Activated CD4-positive, alpha-beta T cell treated with anti-CD3 and anti-CD28 coated beads, Interleukin-2, Interleukin-4, amounts not matched to agents 100 ng/mL and 50 ng/mL, durations not matched to agents 16 hours and 8 hours (primary cell): Measurements from ENCODE around the gene RIPPLY2.
"Not testable (repeated sequence)": the region's sequence is repeated elsewhere in the genome, so short reads cannot be mapped to it uniquely, and the experiment has no call there.

Experiments
- DNase-seq: peaks from one replicate; pipeline ENCODE4 v3.0.0-alpha.2; 2020; ENCODE audit warnings: low spot score

The RIPPLY2 gene

GRCh38 chr6:83860359-83860755 is 7.2 kb downstream of the RIPPLY2 start:
- DNase-seq, result no peak

- DNase-seq, result no peak
These were observed 7.8 kb downstream of the RIPPLY2 start for GRCh38 chr6:83860782-83861495.

- no peak for DNase-seq
These were observed 9.8 kb downstream of the RIPPLY2 start for GRCh38 chr6:83862776-83863471.

GRCh38 chr6:83867043-83867442 is 13.9 kb downstream of the RIPPLY2 start:
- DNase-seq, result no peak

- no peak for DNase-seq
These were observed 14.5 kb downstream of the RIPPLY2 start for GRCh38 chr6:83867527-83868161.

- DNase-seq, result no peak
These were observed 15.5 kb downstream of the RIPPLY2 start for GRCh38 chr6:83868639-83869038.

- no peak for DNase-seq
These were observed 17.5 kb downstream of the RIPPLY2 start for GRCh38 chr6:83870649-83871048.

- DNase-seq, result no peak
These were observed 19.4 kb downstream of the RIPPLY2 start for GRCh38 chr6:83872386-83873118.

GRCh38 chr6:83873869-83874268 is 20.7 kb downstream of the RIPPLY2 start:
- DNase-seq, result no peak

- DNase-seq, result no peak
These were observed 22.7 kb downstream of the RIPPLY2 start for GRCh38 chr6:83875843-83876242.

GRCh38 chr6:83878902-83879644 is 25.9 kb downstream of the RIPPLY2 start:
- DNase-seq, result no peak

- no peak for DNase-seq
These were observed 26.6 kb downstream of the RIPPLY2 start for GRCh38 chr6:83879746-83880145.

- DNase-seq, result no peak
These were observed 30.1 kb downstream of the RIPPLY2 start for GRCh38 chr6:83883240-83883639.

- peak; percentile 61 for DNase-seq
These were observed 31.4 kb downstream of the RIPPLY2 start for GRCh38 chr6:83884523-83884922.

- DNase-seq, result no peak
These were observed 32.8 kb downstream of the RIPPLY2 start for GRCh38 chr6:83885984-83886383.

GRCh38 chr6:83889621-83890020 is 36.5 kb downstream of the RIPPLY2 start:
- no peak for DNase-seq

GRCh38 chr6:83890520-83890919 is 37.4 kb downstream of the RIPPLY2 start:
- no peak for DNase-seq

GRCh38 chr6:83891586-83891985 is 38.4 kb downstream of the RIPPLY2 start:
- DNase-seq, result no peak

GRCh38 chr6:83893024-83893423 is 39.9 kb downstream of the RIPPLY2 start:
- no peak for DNase-seq

GRCh38 chr6:83897094-83897493 is 43.9 kb downstream of the RIPPLY2 start:
- not testable (repeated sequence) for DNase-seq

GRCh38 chr6:83901624-83902023 is 48.5 kb downstream of the RIPPLY2 start:
- no peak for DNase-seq

- DNase-seq, result no peak
These were observed 51.2 kb downstream of the RIPPLY2 start for GRCh38 chr6:83904395-83904794.
